HG03135 (cell line): ENCODE measurements around the gene RAN.

ENCODE experiments used
- ATAC-seq: cut with Tn5 transposase; IDR thresholded peaks from one replicate; pipeline ENCODE4 v1.9.1; 2021; ENCODE audit warnings: mild to moderate bottlenecking, moderate library complexity; ENCODE audit not compliant: unreplicated experiment

The RAN gene

GRCh38 chr12:130924966-130925665 lies 53.2 kb downstream of the RAN start:
- ATAC-seq = no peak

GRCh38 chr12:130925666-130926015 lies 53.8 kb downstream of the RAN start:
- no peak for ATAC-seq
